ENCODE data around the gene PDK2. TPM values are rescaled to one million over a fixed set of nuclear protein-coding genes. Genes with fewer than 3 reads are reported as not detected.

PDK2 gene
- total and polyA plus RNA-seq, 2 of the 4 experiments (the other 2 are of a cell fraction): 26.7 to 104 TPM

Other genes starting within 250 kb of the PDK2 start
- not detected in 2 replicates for gene TAC4, start 247.3 kb upstream of the PDK2 start, total RNA-seq (2012; rRNA removed)
- gene TAC4, start 247.3 kb upstream of the PDK2 start, polyA plus RNA-seq (2012; rRNA removed): not detected in 2 replicates
- gene DLX4, start 126.2 kb upstream of the PDK2 start, total RNA-seq (2012; rRNA removed): not detected in 2 replicates
- not detected in 2 replicates for gene DLX4, start 126.2 kb upstream of the PDK2 start, polyA plus RNA-seq (2012; rRNA removed)
- not detected in 2 replicates for gene DLX3, start 100.1 kb upstream of the PDK2 start, total RNA-seq (2012; rRNA removed)
- not detected in 2 replicates for gene DLX3, start 100.1 kb upstream of the PDK2 start, polyA plus RNA-seq (2012; rRNA removed)
- gene ITGA3, start 39.2 kb upstream of the PDK2 start, total RNA-seq (2012; rRNA removed): 78.0 and 80.0 TPM in 2 replicates
- 202 and 213 TPM in 2 replicates for gene ITGA3, start 39.2 kb upstream of the PDK2 start, polyA plus RNA-seq (2012; rRNA removed)
- gene SAMD14, start 34.8 kb downstream of the PDK2 start, total RNA-seq (2012; rRNA removed): 1.4 TPM in 2 replicates
- 6.2 and 6.7 TPM in 2 replicates for gene SAMD14, start 34.8 kb downstream of the PDK2 start, polyA plus RNA-seq (2012; rRNA removed)
- gene PPP1R9B, start 55.3 kb downstream of the PDK2 start, total RNA-seq (2012; rRNA removed): 28.0 and 38.6 TPM in 2 replicates
- gene PPP1R9B, start 55.3 kb downstream of the PDK2 start, polyA plus RNA-seq (2012; rRNA removed): 23.0 and 25.8 TPM in 2 replicates
- not detected in 2 replicates for gene SGCA, start 70.7 kb downstream of the PDK2 start, total RNA-seq (2012; rRNA removed)
- 0.19 and 0.55 TPM in 2 replicates for gene SGCA, start 70.7 kb downstream of the PDK2 start, polyA plus RNA-seq (2012; rRNA removed)
- 1,825 and 2,180 TPM in 2 replicates for gene COL1A1, start 106.3 kb downstream of the PDK2 start, total RNA-seq (2012; rRNA removed)
- gene COL1A1, start 106.3 kb downstream of the PDK2 start, polyA plus RNA-seq (2012; rRNA removed): 4,117 and 4,350 TPM in 2 replicates
- 0.18 and 0.28 TPM in 2 replicates for gene TMEM92, start 179.1 kb downstream of the PDK2 start, total RNA-seq (2012; rRNA removed)
- 0.86 and 1.7 TPM in 2 replicates for gene TMEM92, start 179.1 kb downstream of the PDK2 start, polyA plus RNA-seq (2012; rRNA removed)